GM21723 (cell line): Measurements from ENCODE around the gene COL24A1.
A peak's percentile ranks its signal among the peaks of the same experiment; 100 is the strongest.
"Not testable (repeated sequence)": the region's sequence is repeated elsewhere in the genome, so short reads cannot be mapped to it uniquely, and the experiment has no call there.

Experiments
- ATAC-seq: cut with Tn5 transposase; IDR thresholded peaks from one replicate; pipeline ENCODE4 v1.9.1; 2021; ENCODE audit warnings: mild to moderate bottlenecking, moderate library complexity; ENCODE audit not compliant: unreplicated experiment

The COL24A1 gene

DNA sequence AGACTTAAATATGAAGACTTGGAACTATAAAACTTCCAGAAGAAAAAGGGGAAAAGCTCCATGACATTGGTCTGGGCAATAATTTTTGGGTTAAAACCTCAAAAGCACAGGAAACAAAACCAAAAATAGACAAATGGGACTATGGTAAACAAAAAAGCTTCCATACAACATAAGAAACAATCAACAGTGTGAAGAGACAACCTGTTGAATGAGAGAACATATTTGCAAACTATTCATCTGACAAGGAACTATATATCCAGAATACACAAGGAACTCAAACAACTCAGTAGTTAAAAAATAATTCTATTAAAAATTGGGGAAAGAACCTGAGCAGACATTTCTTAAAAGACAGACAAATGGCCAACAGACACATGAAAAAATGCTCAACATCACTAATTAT is 255.7 kb downstream of the COL24A1 start:
- ATAC-seq, result no peak

DNA sequence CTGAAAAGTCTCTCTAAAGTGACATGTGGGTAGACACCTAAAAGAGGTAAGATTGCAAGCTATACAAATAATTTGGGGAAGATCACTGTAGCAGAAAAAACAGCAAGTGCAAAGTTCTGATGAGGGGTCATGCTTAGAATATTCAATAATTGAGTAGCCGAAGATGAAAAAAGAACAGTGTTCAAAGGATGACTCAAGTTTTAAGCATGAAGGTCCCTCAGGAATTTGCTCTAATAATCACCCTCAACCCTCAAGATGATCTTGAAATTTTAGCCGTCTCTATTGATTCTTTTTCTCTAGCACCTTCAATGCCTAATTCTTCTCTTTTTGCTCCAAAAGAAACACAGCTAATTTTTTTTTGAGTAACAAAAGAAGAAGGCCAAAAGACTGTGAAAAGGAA is 257.7 kb downstream of the COL24A1 start:
- no peak for ATAC-seq

GRCh38 chr1:85894651-85895050 is 261.9 kb downstream of the COL24A1 start:
- peak; percentile 68 for ATAC-seq

- no peak for ATAC-seq
Observed at GRCh38 chr1:85892366-85892765, 264.2 kb downstream of the COL24A1 start.

- ATAC-seq, result no peak
Observed at GRCh38 chr1:85889870-85890269, 266.7 kb downstream of the COL24A1 start.

DNA sequence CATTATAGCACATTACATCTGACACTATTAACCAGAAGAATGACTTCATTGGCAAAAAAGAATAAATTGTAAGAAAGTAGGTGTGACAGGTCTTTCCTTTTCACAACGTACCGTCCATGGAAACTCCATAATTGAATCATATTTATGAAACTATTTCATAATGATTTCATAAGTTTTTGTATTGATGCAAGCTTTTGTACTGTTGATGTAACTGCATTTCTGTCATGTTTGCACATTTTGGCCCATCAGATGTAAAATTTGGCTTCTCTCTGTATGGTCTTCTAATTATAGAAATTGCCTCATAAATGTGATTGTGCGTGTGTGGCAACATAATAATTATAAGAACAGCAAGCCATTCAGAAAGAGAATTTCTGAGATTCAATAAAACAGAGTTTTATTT is 267.7 kb downstream of the COL24A1 start:
- no peak for ATAC-seq

- ATAC-seq, result no peak
Observed at GRCh38 chr1:85884372-85885035, 272.1 kb downstream of the COL24A1 start.

DNA sequence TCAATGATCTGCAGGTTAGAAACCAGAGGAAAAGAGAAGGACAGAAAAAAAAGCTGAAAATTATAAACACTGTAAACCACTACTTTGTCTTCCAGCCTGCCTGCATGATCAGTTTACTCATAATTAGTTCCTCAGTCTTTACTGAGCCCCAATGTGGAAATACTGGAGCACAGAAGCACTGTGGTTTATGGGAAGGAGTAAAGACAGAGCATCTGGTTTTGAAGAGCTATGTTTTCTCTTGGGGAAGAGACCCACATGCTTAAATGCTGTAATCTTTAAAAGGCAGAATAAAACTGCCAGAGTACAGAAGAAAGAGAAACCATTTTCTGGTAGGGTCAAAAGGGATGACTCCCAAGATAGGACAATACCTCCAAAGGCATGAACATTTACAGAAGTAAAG is 289.4 kb downstream of the COL24A1 start:
- no peak for ATAC-seq

GRCh38 chr1:85865213-85865612 is 291.4 kb downstream of the COL24A1 start:
- no peak for ATAC-seq

GRCh38 chr1:85864727-85865126 is 291.8 kb downstream of the COL24A1 start:
- ATAC-seq, result no peak

DNA sequence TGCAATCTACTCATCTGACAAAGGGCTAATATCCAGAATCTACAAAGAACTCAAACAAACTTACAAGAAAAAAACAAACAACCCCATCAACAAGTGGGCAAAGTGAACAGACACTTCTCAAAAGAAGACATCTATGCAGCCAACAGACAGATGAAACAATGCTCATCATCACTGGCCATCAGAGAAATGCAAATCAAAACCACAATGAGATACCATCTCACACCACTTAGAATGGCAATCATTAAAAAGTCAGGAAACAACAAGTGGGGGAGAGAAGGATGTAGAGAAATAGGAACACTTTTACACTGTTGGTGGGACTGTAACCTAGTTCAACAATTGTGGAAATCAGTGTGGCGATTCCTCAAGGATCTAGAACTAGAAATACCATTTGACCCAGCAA is 292.9 kb downstream of the COL24A1 start:
- not testable (repeated sequence) for ATAC-seq

DNA sequence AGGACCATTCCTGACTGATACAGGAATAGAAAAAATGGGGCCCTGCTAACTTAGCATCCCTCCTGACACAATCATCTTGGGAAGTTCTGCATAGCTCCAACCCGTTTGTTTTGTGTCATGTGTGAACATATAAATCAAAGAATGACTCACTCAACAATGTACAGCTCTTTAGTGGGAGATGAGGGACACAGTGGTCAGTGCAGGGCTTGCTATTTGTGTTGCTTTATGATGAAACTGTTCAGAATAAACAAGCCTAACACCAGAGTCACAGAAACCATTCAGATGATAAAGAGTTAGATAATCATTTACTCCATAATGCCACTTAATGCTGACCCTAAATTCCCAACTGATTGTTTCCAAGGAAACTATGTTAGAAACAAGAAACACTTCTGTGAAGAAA is 294.1 kb downstream of the COL24A1 start:
- ATAC-seq, result no peak

DNA sequence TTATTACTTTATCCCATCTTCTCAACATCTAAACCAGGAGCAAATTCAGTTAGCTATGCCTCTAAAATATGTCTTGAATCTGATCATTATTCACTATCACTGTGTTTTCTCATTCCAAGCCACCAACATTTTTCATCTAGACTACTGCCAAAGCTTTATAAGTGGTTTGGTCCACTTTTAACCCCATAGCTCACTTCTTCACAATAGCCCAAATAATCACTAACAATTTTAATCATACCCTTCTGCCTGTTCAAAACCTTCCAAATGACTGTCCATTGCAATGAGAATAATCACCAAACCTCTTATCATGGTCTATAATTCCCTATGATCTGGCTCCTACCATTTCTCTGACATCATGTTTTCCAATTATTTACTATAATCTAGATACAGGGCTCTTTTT is 298.6 kb downstream of the COL24A1 start:
- no peak for ATAC-seq

- no peak for ATAC-seq
Observed at GRCh38 chr1:85850238-85850637, 306.3 kb downstream of the COL24A1 start.

GRCh38 chr1:85849660-85850059 is 306.9 kb downstream of the COL24A1 start:
- ATAC-seq, result no peak

GRCh38 chr1:85847356-85847755 is 309.2 kb downstream of the COL24A1 start:
- ATAC-seq, result no peak

DNA sequence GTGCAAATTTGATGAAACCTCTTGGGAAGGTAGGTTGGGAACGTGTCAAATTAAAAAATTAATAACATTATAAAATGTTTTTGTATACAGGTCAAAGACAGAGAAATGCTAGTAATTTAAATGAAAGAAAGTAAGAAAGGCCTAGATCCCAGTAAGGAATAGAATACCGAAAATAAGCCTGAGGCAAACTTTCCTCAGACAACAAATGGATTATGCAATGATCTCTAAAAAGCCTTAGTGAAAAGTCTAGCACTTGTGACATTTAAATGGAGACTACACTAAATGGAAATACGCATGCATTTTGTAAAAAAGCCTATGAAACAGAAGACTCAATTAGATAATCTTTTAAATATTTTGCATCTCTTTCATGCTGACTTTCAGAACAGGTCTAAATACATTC is 309.9 kb downstream of the COL24A1 start:
- no peak for ATAC-seq

DNA sequence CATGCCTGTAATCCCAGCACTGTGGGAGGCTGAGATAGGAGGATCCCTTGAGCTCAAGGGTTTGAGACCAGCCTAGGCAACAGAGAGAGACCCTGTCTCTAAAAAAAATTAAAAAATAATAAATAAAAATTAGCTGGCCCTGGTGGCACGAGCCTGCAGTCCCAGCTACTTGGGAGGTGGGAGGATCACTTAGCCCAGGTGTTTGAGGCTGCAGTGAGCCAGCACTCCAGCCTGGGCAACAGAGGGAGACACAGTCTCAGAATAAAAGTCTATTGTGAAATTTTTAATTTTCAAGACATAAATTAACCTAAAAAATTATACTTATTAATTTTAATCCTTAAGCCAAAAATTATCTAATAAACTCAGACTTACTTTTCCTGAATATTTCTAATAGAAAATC is 317.1 kb downstream of the COL24A1 start:
- no peak for ATAC-seq

- peak; percentile 96 for ATAC-seq
Observed at GRCh38 chr1:85838238-85838637, 318.3 kb downstream of the COL24A1 start.

DNA sequence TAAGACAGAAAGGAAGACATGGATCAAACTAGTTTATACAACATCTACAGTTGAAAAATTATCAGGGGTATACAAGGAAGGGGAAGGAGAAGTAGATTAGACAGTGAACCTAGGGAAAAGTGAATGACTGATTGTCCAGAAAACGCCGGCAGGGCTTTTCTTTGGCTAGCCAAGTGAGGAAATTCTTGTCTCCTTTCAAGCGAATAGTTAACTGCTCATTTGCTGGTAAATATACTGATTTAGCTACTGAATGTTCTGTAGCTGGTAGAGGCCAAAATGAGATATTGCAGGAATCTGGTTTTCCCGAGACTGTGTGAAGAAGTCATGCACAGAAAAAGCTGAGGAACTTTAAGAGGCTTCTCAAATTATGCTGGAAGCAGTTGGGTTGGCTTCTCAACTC is 319.8 kb downstream of the COL24A1 start:
- ATAC-seq, result no peak

DNA sequence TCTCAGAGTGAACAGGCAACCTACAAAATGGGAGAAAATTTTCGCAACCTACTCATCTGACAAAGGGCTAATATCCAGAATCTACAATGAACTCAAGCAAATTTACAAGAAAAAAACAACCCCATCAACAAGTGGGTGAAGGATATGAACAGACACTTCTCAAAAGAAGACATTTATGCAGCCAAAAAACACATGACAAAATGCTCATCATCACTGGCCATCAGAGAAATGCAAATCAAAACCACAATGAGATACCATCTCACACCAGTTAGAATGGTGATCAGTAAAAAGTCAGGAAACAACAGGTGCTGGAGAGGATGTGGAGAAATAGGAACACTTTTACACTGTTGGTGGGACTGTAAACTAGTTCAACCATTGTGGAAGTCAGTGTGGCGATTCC is 323.4 kb downstream of the COL24A1 start:
- not testable (repeated sequence) for ATAC-seq

- ATAC-seq, result no peak
Observed at GRCh38 chr1:85830837-85831236, 325.7 kb downstream of the COL24A1 start.
